Measurements from ENCODE around the gene HECW1.

- TF ChIP-seq POLR2A (IDR thresholded peaks at IDR 0.05) (no peak), POLR2AphosphoS5 (IDR thresholded peaks at IDR 0.05) (no peak)
- TF ChIP-seq, protein P1, sequence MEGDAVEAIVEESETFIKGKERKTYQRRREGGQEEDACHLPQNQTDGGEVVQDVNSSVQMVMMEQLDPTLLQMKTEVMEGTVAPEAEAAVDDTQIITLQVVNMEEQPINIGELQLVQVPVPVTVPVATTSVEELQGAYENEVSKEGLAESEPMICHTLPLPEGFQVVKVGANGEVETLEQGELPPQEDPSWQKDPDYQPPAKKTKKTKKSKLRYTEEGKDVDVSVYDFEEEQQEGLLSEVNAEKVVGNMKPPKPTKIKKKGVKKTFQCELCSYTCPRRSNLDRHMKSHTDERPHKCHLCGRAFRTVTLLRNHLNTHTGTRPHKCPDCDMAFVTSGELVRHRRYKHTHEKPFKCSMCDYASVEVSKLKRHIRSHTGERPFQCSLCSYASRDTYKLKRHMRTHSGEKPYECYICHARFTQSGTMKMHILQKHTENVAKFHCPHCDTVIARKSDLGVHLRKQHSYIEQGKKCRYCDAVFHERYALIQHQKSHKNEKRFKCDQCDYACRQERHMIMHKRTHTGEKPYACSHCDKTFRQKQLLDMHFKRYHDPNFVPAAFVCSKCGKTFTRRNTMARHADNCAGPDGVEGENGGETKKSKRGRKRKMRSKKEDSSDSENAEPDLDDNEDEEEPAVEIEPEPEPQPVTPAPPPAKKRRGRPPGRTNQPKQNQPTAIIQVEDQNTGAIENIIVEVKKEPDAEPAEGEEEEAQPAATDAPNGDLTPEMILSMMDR (IDR thresholded peaks at IDR 0.05), result no peak
These were observed 353.4 kb downstream of the HECW1 start for GRCh38 chr7:43465581-43466554.

Data from upper lobe of left lung (tissue), 4 donors.